Thoracic aorta (tissue), 2 donors: ENCODE data around the gene TAF6. TPM values are rescaled to one million over a fixed set of nuclear protein-coding genes. Genes with fewer than 3 reads are reported as not detected.
A peak's percentile ranks its signal among the peaks of the same experiment; 100 is the strongest.

Source experiments
- ATAC-seq: fragments of 150-250 bp; one replicate; pipeline ENCODE4 v1.8.0; 2017; ENCODE audit warnings: low read depth; ENCODE audit not compliant: insufficient number of reproducible peaks, low FRiP score
- DNase-seq: peaks from one replicate; pipeline ENCODE4 v3.0.0-alpha.2; 2020; ENCODE audit warnings: low spot score
- H3K27ac ChIP-seq, 2 donors: fragments of 200-600 bp; sonication (generic); 1 replicate in 1 of 2; 2 replicates in 1 of 2; pipeline ENCODE4 v1.5.1; 2016; ENCODE audit warnings: mild to moderate bottlenecking in 2 of 2, moderate library complexity in 2 of 2
- H3K27me3 ChIP-seq: fragments of 200-600 bp; sonication (generic); replicated peaks from 2 replicates; pipeline ENCODE4 v1.6.0; 2016; ENCODE audit warnings: mild to moderate bottlenecking; ENCODE audit not compliant: insufficient read depth
- H3K36me3 ChIP-seq: fragments of 200-600 bp; sonication (generic); one replicate; pipeline ENCODE4 v1.5.1; 2016
- H3K4me1 ChIP-seq, 2 donors: fragments of 200-600 bp; sonication (generic); 1 replicate in 1 of 2; 2 replicates in 1 of 2; pipeline versions ENCODE4 v1.5.1 to v1.6.0; 2016; ENCODE audit warnings: low read depth in 2 of 2, mild to moderate bottlenecking in 1 of 2; ENCODE audit not compliant: control insufficient read depth in 1 of 2
- H3K4me3 ChIP-seq: fragments of 200-600 bp; sonication (generic); 2 replicates; pipeline ENCODE4 v1.5.1; 2016; ENCODE audit warnings: mild to moderate bottlenecking
- H3K9me3 ChIP-seq: fragments of 200-600 bp; sonication (generic); 2 replicates; pipeline ENCODE4 v1.5.1; 2016
- total RNA-seq, 2 donors: library from RNA; depleted of rRNA; stranded (reverse); fragments of >200 nt; gene quantifications; one replicate each; pipeline versions ENCODE4 v1.1.0 to v1.2.3, GENCODE V29; 2016
- TF ChIP-seq, protein P1 (sequence below): fragments of 200-600 bp; sonication (generic); IDR thresholded peaks from one replicate; pipeline ENCODE4 v1.5.1; 2019; ENCODE audit warnings: antibody characterized with exemption

The TAF6 gene
- total RNA-seq, 2 donors from 2014 or later, result 48.0 to 72.8 TPM

DNA sequence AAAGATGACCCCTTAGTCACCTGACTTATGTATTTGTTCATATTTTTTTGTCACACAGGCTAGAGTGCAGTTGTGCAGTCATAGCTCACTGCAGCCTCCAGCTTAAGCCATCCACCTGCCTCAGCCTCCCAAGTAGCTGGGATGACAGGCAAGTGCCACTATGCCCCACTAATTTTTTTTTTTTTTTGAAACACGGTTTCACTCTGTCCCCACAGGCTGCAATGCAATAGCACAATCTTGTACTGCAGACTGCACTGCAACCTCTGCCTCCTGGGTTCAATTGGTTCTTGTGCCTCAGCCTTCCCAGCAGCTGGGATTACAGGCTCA is 9.4 kb upstream of the TAF6 start:
- Histone ChIP-seq H3K4me1 (peaks cover 13 to 37% of the 10 kb centered on the region in 2 donors), H3K27ac (no peak overlapping the region), H3K27me3 (no peaks in the 10 kb centered on the region), H3K9me3 (no peaks in the 10 kb centered on the region), H3K36me3 (no peaks in the 10 kb centered on the region), H3K4me3 (no peak overlapping the region)
- no peak for DNase-seq
- TF ChIP-seq, protein P1, sequence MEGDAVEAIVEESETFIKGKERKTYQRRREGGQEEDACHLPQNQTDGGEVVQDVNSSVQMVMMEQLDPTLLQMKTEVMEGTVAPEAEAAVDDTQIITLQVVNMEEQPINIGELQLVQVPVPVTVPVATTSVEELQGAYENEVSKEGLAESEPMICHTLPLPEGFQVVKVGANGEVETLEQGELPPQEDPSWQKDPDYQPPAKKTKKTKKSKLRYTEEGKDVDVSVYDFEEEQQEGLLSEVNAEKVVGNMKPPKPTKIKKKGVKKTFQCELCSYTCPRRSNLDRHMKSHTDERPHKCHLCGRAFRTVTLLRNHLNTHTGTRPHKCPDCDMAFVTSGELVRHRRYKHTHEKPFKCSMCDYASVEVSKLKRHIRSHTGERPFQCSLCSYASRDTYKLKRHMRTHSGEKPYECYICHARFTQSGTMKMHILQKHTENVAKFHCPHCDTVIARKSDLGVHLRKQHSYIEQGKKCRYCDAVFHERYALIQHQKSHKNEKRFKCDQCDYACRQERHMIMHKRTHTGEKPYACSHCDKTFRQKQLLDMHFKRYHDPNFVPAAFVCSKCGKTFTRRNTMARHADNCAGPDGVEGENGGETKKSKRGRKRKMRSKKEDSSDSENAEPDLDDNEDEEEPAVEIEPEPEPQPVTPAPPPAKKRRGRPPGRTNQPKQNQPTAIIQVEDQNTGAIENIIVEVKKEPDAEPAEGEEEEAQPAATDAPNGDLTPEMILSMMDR, result no peak
- ATAC-seq, result no peak

DNA sequence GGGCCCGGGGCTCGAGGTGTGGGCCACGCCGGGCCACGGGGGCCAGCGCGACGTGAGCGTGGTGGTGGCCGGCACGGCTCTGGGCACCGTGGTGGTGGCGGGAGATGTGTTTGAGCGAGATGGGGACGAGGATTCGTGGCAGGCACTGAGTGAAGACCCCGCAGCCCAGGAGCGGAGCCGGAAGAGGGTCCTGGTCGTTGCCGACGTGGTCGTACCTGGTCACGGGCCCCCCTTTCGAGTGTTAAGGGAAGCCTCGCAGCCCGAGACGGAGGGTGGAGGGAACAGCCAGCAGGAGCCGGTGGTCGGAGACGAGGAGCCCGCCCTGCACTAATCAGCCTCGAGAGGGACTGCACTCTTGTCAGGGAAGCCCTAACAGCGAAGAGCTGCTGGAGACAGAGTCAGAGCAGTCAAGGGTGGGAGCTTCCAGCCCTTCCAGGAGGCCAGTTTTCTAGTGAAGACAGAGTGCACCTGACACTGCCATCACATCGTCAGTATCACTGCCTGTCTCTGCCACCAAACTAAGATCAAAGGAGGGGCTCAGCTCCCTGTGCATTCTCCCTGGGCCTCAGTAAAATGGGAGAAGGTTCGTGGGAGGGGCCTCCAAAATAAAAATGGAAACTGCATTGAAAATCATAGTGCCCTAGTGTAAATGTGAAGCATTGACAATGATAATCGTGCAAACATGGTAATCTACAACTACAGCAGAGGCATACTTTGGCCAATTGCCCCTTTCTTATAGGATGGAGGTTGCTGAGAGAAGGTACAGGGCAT is 8.9 kb upstream of the TAF6 start:
- DNase-seq (no peak), ATAC-seq (no peak)
- peaks cover 13 to 37% of the 10 kb centered on the region in 2 donors for H3K4me1 ChIP-seq
- H3K4me3 ChIP-seq, result peak overlapping the region; percentile 97
- no peaks in the 10 kb centered on the region for H3K9me3 ChIP-seq
- TF ChIP-seq, protein P1, result no peak
- H3K27ac ChIP-seq, result peak overlapping the region; percentile 96 to 98
- H3K27me3 ChIP-seq, result no peaks in the 10 kb centered on the region
- no peaks in the 10 kb centered on the region for H3K36me3 ChIP-seq

DNA sequence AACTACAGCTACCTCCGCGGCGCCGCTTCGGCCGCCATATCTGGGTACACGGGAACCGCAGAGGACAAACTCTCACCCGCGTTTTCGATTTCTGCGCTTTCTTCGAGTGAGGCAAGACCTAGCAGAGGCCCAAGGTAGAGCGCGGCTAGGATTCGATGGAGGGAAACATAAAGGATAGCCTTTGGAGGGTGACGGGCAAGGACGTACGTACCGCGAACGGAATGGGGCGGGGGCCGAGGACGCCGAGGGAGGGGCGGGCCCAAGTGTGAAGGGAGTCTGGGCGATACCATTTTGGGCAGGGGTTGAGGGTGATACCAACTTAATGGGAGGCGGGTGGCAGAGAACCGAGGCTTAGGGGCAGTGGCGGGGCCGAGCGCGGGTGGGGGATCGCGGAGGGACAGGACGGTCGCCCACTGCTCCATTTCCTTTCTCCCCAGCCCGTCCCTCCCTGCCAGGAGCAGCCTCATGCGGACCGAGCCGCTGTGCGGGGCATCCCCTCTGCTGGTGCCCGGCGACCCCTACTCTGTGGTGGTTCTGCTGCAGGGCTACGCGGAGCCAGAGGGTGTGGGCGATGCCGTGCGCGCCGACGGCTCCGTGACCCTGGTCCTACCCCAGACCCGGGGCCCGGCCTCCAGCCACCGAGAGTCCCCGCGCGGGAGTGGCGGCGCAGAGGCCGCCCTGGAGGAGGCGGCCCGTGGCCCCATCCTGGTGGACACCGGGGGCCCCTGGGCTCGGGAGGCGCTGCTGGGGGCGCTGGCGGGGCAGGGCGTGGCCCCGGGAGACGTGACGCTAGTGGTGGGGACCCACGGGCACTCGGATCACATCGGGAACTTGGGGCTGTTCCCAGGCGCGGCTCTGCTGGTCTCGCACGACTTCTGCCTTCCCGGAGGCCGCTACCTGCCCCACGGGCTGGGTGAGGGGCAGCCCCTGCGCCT is 8.0 kb upstream of the TAF6 start, which contains the start of gene MBLAC1:
MBLAC1 (plus strand) TSS at position 37 of the 935 bp plus-strand sequence; CDS start at position 466, 429 bp downstream.
- Histone ChIP-seq H3K36me3 (no peaks in the 10 kb centered on the region), H3K27ac (peak within 1 kb of the TSS; percentile 96 to 98), H3K4me3 (peak within 1 kb of the TSS; percentile 97), H3K4me1 (peaks cover 13 to 37% of the 10 kb centered on the region in 2 donors), H3K27me3 (no peaks in the 10 kb centered on the region), H3K9me3 (no peaks in the 10 kb centered on the region)
- peak; percentile 94 for ATAC-seq
- TF ChIP-seq, protein P1, result no peak
- peak; percentile 65 for DNase-seq

DNA sequence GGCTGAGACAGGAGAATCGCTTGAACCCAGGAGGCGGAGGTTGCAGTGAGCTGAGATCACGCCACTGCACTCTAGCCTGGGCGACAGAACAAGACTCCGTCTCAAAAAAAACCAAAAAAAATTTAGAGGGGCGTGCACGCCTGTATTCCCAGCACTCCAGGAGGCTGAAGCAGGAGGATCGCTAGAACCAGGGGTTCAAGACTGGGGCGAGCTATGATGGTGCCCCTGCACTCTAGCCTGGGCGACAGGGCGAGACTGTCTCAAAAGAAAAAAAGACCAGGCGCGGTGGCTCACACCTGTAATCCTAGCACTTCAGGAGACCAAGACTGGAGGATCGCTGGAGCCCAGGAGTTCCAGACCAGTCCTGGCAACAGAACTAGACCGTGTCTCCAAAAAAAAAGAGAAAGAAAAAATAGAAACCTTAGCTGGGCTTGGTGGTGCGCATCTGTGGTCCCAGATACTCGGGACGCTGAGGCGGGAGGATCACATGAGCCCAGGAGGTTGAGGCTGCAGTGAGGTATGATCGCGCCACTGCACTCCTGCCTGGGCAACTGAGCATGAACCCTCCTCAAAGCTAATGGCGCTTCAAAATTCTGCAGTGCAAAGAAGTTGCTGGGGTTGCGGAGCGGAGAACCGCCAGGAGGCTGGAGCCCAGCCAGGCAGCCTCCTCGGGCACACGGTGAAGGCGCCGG is 7.2 kb upstream of the TAF6 start:
- TF ChIP-seq, protein P1, result no peak
- Histone ChIP-seq H3K4me1 (peaks cover 11 to 36% of the 10 kb centered on the region in 2 donors), H3K9me3 (no peaks in the 10 kb centered on the region), H3K4me3 (peak overlapping the region; percentile 97), H3K27me3 (no peaks in the 10 kb centered on the region), H3K36me3 (no peaks in the 10 kb centered on the region), H3K27ac (peak overlapping the region; percentile 96 to 98)
- no peak for DNase-seq
- no peak for ATAC-seq
